GM23248 (cell line): ENCODE data around the gene DHODH.

ENCODE experiments used
- EZH2 ChIP-seq: fragments of 200-600 bp; sonication (generic); IDR thresholded peaks from 2 replicates; pipeline ENCODE4 v1.6.1; 2018; ENCODE audit warnings: antibody characterized with exemption, mild to moderate bottlenecking; ENCODE audit not compliant: insufficient read depth, poor library complexity, severe bottlenecking
- EZH2phosphoT487 ChIP-seq: fragments of 200-600 bp; sonication (generic); IDR thresholded peaks from 2 replicates; pipeline ENCODE4 v1.6.1; 2018; ENCODE audit warnings: antibody characterized with exemption, moderate library complexity, mild to moderate bottlenecking, low read depth; ENCODE audit not compliant: insufficient read depth

DNA sequence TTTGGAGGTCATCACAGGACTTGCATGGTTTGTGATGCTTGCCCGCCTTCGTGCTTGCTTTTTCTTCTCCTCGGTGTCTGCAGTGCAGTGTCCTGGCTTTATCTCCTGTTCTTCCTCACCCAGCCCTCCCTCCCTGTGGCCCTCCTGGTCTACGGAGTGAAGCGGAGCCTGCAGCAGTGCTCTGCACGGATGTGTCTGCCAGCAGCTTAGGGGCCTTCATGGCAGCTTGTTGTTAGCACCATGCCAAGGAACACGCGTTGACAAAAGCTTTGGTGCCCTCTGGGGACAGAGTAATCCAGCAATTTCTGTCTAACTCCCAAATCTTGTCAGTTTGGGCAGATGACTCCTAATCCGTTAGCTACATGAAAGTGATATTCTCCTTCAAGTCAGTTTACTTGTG lies 9.9 kb downstream of the DHODH start:
- TF ChIP-seq EZH2: no peak
- no peak for TF ChIP-seq EZH2phosphoT487
